Upper lobe of right lung (tissue), 1 donor: ENCODE results near the gene IGFBP7. TPM values are rescaled to one million over a fixed set of nuclear protein-coding genes. Genes with fewer than 3 reads are reported as not detected.
"Not testable (repeated sequence)": the region's sequence is repeated elsewhere in the genome, so short reads cannot be mapped to it uniquely, and the experiment has no call there.

ENCODE experiments used
- ATAC-seq: fragments of 200-7000 bp; cut with Tn5 transposase; one replicate; pipeline ENCODE4 v1.9.1; 2020; ENCODE audit warnings: mild to moderate bottlenecking, moderate library complexity
- DNase-seq: peaks from one replicate; pipeline ENCODE4 v3.0.0-alpha.2; 2020
- H3K27ac ChIP-seq: fragments of 200-600 bp; one replicate; pipeline ENCODE4 v1.8.0; 2022
- H3K27me3 ChIP-seq: fragments of 200-600 bp; one replicate; pipeline ENCODE4 v1.8.0; 2022; ENCODE audit warnings: mild to moderate bottlenecking
- H3K36me3 ChIP-seq: fragments of 200-600 bp; one replicate; pipeline ENCODE4 v1.8.0; 2022
- H3K4me1 ChIP-seq: fragments of 200-600 bp; one replicate; pipeline ENCODE4 v1.8.0; 2022
- H3K4me3 ChIP-seq: fragments of 200-600 bp; one replicate; pipeline ENCODE4 v1.8.0; 2022; ENCODE audit warnings: mild to moderate bottlenecking
- H3K9me3 ChIP-seq: fragments of 200-600 bp; one replicate; pipeline ENCODE4 v1.8.0; 2022
- intact Hi-C: fragments of 100-400 bp; cut with DNase I; formaldehyde crosslinking; loops from one replicate; pipeline ENCODE4 v1.11.0; 2022
- total RNA-seq: library from RNA; stranded (reverse); fragmentation: NEBNext Ultra II Directional; extraction: Animal tissue kit (Norgen Biotek cat#: 25700); gene quantifications from one replicate; pipeline ENCODE4 v1.2.1, GENCODE V29; 2021
- TF ChIP-seq, protein P1 (sequence below): fragments of 200-600 bp; IDR thresholded peaks from one replicate; pipeline ENCODE4 v1.8.0; 2022; ENCODE audit warnings: antibody characterized with exemption
- donor health status: DM: no; HTN: yes; CAD: no; lungs with severe emphysema.

Gene IGFBP7
- total RNA-seq, 1 donor from 2014 or later = 661 TPM

DNA sequence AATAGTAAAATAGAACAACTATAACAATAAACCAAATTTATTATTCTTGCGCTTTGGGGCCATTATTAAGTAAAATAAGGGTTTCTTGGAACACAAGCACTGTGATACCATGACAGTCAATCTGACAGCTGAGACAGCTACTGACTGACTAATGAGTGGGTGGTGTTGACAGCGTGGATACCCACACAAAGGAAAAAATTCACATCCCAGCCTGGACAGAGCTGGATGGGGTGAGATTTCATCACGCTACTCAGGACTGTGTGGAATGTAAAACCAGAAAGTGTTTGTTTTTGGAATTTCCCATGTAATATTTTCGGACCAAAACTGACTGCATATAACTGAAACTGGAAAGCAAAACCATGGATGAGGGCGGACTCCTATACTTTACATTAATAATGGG lies 48.8 kb downstream of the IGFBP7 start:
- DNase-seq (no peak), ATAC-seq (no peak)
- intact Hi-C loops = no loop called here
- H3K9me3 ChIP-seq = no peaks in the 10 kb centered on the region
- H3K36me3 ChIP-seq = no peaks in the 10 kb centered on the region
- H3K4me3 ChIP-seq = no peak overlapping the region
- TF ChIP-seq, protein P1, sequence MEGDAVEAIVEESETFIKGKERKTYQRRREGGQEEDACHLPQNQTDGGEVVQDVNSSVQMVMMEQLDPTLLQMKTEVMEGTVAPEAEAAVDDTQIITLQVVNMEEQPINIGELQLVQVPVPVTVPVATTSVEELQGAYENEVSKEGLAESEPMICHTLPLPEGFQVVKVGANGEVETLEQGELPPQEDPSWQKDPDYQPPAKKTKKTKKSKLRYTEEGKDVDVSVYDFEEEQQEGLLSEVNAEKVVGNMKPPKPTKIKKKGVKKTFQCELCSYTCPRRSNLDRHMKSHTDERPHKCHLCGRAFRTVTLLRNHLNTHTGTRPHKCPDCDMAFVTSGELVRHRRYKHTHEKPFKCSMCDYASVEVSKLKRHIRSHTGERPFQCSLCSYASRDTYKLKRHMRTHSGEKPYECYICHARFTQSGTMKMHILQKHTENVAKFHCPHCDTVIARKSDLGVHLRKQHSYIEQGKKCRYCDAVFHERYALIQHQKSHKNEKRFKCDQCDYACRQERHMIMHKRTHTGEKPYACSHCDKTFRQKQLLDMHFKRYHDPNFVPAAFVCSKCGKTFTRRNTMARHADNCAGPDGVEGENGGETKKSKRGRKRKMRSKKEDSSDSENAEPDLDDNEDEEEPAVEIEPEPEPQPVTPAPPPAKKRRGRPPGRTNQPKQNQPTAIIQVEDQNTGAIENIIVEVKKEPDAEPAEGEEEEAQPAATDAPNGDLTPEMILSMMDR = no peak
- no peaks in the 10 kb centered on the region for H3K27me3 ChIP-seq
- peaks cover 47% of the 10 kb centered on the region for H3K4me1 ChIP-seq
- H3K27ac ChIP-seq = peak overlapping the region; percentile 38

DNA sequence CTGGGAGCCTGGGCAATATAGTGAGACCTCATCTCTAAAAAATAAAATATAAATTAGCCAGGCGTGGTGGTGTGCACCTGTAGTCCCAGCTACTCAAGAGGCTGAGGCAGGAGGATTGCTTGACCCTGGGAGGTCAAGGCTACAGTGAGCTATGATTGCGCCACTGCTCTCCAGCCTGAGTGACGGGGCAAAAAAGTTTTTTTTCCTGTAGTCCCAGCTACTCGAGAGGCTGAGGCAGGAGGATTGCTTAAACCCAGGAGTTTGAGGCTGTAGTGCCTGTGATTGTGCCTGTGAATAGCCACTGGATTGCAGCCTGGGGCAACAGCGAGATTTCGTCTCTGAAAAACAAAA lies 49.5 kb downstream of the IGFBP7 start:
- H3K9me3 ChIP-seq, H3K4me3 ChIP-seq, H3K27me3 ChIP-seq, intact Hi-C loops, ATAC-seq, H3K27ac ChIP-seq, DNase-seq, H3K36me3 ChIP-seq: not testable (repeated sequence)
- peaks cover 41% of the 10 kb centered on the region for H3K4me1 ChIP-seq

DNA sequence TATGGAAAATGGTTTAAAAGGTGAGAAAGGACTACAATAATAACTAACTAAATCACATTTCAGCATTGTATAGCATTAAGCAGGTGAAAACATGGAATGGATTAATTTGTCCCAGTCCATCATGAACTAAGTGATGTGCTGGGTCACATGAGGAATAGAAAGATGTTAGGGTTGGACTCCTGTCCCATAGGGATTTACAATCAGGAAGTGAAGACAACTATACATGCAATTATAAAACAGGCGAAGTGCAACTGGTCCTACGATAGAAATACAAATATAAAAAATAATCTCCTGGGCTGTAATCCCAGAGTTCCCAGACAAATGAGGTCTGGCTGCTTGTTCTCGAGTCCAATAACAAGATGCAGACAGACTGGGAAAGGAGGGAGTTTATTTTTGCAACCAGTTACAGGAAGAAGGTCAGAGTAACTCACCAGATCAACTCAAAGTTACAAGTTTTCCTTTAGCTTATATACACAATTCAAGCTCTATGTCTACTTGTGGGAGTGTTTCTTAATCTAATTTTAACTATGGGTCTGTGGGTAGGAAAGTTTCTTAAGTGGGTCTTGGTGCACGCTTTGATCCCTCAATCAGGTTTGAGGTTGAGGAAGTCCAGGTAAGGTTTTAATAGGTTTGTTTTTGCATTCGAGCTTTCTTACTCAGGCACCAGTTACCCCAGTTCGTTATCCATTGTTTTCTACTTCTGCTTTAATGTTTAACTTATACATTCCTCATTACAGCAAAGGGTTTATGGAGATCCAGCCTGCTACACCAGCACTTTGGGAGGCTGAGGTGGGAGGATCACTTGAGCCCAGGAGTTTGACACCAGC lies 50.1 kb downstream of the IGFBP7 start:
- intact Hi-C loops = no loop called here
- H3K4me1 ChIP-seq = peaks cover 36% of the 10 kb centered on the region

DNA sequence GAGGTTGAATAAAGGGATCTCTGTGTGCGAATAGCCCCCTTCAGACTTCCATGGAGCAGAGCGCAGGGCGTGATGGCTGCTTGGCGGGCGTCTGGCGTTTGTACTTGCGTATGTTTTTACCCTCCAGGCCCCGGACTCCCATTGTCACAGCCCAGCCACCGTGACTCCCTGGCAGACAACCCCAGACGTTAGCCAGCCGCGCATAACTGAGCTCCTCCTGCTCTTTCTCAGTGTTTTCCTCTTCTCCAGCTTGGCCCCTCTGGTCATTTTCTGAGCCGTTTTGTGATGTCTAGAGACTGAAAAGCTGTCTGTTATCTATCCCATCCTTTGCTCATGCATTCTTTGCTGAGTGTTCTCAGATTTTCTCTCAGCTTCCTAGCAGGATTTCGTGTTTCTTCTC lies 54.3 kb downstream of the IGFBP7 start:
- ATAC-seq (peak; percentile 7), DNase-seq (no peak)
- H3K27ac ChIP-seq = peak overlapping the region; percentile 48
- H3K27me3 ChIP-seq = no peaks in the 10 kb centered on the region
- H3K4me3 ChIP-seq = no peak overlapping the region
- H3K4me1 ChIP-seq = peaks cover 18% of the 10 kb centered on the region
- H3K9me3 ChIP-seq = no peaks in the 10 kb centered on the region
- no peaks in the 10 kb centered on the region for H3K36me3 ChIP-seq
- TF ChIP-seq, protein P1 = no peak
- intact Hi-C loops = no loop called here

More for the DNA sequence above, 50.1 kb downstream of the IGFBP7 start:
- TF ChIP-seq, protein P1 = no peak
- ATAC-seq (no peak), DNase-seq (no peak)
- Histone ChIP-seq H3K36me3 (no peaks in the 10 kb centered on the region), H3K9me3 (no peaks in the 10 kb centered on the region), H3K27ac (no peak overlapping the region), H3K27me3 (no peaks in the 10 kb centered on the region), H3K4me3 (no peak overlapping the region)

DNA sequence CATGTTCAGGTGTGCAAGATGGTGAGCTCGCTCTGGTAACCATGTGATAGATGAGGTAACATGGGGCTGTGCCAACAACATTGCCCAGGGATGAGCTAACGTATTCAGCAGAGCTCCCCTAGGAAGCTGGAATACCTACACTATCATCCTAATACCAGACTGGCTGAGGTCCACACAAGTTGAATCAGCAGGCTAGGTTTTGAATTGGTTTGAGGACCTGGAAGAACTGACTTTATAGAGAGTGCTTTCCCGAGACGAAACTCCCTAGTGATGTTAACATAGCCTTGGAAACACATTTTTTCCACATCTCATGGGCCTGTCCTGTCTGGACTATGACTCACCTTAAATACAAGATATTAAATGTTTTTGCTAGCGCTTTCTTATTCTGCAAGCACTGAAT lies 56.7 kb downstream of the IGFBP7 start:
- intact Hi-C loops = no loop called here
- no peak overlapping the region for H3K4me3 ChIP-seq
- TF ChIP-seq, protein P1 = no peak
- ATAC-seq = no peak
- no peak for DNase-seq
- H3K9me3 ChIP-seq = no peaks in the 10 kb centered on the region
- H3K27ac ChIP-seq = no peak overlapping the region
- H3K27me3 ChIP-seq = no peaks in the 10 kb centered on the region
- no peaks in the 10 kb centered on the region for H3K36me3 ChIP-seq
- H3K4me1 ChIP-seq = peaks cover 18% of the 10 kb centered on the region

DNA sequence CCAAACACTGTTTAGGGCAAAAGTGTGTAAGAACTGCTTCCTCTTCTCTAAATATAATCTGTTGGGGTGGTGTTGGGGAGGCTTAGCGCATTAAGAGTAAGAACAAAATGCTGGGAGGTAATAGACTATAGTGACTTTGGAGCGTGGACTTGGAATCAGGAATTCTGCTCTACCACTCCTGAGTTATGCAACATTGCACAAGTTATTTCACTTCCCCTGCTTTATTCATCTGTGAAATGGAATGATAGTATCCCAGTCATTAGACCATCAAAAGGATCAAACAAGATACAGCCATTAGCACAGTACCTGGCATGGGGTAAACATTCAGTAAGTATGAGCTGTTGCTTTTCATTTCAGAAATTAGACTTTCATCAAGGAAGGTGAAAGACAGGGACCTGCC lies 58.7 kb downstream of the IGFBP7 start:
- Histone ChIP-seq H3K36me3 (no peaks in the 10 kb centered on the region), H3K4me3 (no peak overlapping the region), H3K27ac (no peak overlapping the region), H3K27me3 (no peaks in the 10 kb centered on the region), H3K9me3 (no peaks in the 10 kb centered on the region), H3K4me1 (peaks cover 8% of the 10 kb centered on the region)
- TF ChIP-seq, protein P1 = no peak
- intact Hi-C loops = no loop called here
- ATAC-seq (no peak), DNase-seq (no peak)
